GM19025 (cell line): Measurements from ENCODE around the gene KIZ.

ENCODE experiments used
- ATAC-seq: cut with Tn5 transposase; IDR thresholded peaks from one replicate; pipeline ENCODE4 v1.9.1; 2021; ENCODE audit warnings: mild to moderate bottlenecking, low read depth, moderate library complexity; ENCODE audit not compliant: unreplicated experiment

Gene KIZ

GRCh38 chr20:21125849-21126580 lies at the start of gene KIZ:
TSS of gene KIZ (plus strand) at chr20:21126082. CDS start at chr20:21126116, 34 bp downstream.
- ATAC-seq: peak; percentile 98

DNA sequence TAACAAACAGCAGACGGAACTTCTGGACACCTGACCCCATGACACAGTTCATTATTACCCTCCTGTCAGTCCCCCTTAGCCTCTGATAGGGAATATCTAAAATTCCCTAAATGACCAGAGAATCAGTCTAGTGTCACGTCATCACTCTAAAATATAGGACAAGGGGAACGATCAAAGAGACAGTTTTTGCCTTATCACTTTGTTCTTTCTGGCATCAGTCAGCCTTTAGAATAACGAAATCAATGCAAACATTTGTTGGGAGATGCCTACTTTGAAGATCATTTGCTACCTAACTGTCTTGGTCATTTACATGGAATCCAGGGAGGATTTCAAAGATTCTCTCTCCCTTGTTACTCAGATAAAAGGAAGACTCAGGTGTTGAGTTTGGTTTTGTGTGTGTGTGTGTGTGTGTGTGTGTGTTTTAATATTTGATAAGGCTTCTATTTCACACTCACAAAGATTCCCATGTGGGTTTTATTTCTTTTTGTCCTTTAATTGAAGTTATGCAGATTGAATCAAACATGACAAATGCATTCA lies 48.0 kb upstream of the KIZ start:
- no peak for ATAC-seq

DNA sequence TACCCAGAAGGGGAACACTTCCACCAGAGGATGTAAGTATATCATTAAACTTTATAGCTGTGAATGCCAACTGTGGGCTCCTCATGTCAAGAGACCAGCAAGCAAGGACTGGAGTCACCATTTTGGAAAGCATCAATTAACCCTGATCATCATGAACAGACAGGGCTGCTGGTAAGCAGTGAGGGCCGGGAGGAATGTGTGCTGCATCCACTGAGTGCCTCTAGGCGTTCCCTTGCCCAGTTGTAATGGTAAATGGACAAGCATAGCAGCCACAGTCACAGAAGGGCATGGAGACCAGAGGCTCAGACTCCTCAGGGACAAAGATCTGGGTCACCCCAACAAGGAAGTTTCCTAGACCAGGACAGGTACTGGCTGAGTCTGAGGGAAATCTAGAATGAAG lies 43.3 kb upstream of the KIZ start:
- no peak for ATAC-seq

DNA sequence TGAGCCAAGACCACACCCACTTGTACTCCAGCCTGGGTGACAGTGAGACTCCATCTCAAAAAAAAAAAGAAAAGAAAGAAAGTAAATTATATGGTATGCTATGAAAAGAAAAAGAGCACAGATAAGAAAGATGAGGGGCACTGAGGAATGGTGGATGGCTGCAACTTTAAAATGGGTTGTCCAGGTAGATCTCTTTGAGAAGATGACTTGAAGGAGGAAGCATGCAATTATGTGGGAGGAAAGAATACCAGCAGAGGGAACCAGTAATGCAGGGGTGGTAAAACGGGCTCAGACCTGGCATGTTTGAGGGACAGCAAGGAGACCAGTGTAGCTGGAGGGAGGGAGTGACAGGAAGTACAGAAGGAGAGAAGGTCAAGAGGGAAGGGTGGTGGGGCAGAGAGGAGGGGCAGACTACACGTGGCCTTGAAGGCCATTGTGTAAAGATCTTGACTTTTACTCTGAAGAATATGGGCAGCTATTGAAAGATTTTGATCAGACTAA lies 42.0 kb upstream of the KIZ start:
- ATAC-seq: no peak

DNA sequence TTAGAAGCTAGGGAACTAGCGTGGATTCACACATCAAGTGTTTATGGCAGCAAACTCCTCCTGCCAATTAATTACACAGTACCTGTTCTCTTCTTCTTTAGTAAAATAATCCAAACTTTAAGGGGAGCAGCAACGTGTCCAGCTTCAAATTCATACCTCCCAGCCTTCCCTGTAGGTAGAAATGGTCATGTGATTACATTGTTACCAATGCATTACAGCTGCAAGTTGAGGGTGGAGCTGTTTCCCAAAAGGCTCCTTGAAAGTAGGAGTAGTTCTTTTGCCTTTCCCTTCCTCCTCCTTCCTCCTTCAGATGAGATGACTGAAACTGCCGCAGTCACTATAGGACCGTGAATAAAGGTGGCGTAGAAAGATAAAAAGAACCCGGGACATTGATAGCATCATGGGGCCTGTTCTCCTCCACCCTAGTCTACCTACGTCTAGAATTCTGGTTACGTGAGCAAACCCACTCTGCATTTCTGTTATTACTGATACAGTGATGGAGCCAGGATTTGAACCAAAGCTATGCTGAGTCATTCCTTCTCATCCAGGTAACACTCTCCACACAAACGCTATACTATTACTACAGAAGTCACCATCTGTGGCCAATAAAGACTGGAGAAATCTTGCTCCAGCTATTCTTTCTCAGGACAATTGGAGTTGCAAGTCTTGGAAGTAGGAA lies 37.9 kb upstream of the KIZ start:
- ATAC-seq: no peak

DNA sequence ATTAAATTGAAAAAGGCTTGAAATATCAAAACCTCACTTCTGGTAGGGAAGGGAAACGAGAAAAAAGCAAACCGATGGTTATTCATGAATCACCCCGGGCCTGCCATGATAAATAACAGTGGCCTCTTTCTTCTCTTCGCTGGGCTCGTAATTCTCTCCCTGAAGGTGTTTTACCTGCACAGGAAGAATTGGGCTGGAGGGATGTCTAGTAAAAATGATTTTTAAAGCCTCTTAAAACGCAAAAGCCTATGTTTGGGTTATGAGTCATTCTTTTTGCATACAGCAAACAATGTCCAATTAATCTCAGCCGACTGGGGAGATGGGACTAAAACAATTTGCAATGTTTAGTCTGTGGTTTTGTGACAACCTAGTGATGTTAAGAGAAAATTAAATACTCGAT lies 36.5 kb upstream of the KIZ start:
- ATAC-seq: no peak

- no peak for ATAC-seq
These were observed 35.7 kb upstream of the KIZ start for GRCh38 chr20:21090111-21090618.

DNA sequence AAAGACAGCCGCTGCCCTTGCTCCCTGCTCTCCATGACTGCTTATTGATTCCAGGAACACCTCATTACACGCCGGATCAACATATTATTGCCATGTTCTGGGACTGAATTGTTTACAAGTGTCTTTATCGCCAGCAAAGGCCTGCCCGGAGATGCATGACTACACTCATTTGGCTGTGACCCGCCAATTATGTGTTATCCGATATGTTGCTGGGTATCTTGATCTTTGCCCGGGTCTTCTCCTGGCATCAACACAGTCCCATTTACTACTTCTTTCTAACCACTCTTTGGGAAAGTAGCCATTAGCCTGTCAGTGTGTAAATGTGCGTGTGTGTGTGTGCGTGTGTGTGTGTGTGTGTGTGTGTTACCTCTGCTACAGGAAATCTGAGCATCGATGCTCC lies 35.2 kb upstream of the KIZ start:
- ATAC-seq: no peak

GRCh38 chr20:21092806-21093205 lies 33.1 kb upstream of the KIZ start:
- no peak for ATAC-seq

GRCh38 chr20:21096321-21097043 lies 29.4 kb upstream of the KIZ start:
- no peak for ATAC-seq

DNA sequence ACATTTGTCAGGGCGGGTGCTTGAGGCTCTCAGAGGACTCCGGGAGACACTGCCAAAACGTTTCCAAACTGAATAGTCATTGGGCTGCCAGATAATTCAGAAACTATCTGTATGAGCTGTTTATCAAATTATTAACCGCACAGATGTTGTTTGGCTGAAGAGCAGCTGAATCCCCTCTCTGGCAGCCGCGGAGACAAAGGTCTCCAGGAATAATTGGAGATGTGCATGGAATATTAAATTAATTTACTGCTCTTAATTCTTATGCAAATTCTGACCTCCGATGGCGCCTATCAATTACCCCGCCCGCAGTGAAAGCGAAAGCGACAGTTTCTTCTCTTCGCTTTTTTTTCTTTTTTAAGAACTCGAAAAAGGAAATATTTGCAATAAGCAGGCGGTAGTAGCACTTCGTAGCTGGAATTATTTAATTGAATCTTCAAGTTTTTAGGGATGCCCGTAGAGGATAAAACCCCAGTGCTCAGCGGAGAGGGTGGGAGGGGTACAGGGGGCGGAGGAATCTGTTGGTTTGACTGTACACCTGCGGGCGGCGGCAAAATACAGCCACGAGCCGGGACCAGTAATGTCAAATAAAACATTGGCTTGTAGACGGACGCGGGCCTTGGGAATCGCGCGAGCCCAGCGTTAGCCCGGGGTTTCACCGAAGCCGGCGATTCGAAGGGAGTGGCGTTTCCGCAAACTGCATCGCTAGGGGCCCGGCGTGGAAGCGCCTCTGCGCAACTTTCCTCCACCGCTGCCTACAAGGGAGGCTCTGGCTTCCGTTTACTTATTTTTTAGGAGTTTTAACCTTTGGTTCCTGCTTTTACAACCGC lies 25.9 kb upstream of the KIZ start:
- ATAC-seq: no peak

- ATAC-seq: no peak
These were observed 25.1 kb upstream of the KIZ start for GRCh38 chr20:21100578-21101452.

DNA sequence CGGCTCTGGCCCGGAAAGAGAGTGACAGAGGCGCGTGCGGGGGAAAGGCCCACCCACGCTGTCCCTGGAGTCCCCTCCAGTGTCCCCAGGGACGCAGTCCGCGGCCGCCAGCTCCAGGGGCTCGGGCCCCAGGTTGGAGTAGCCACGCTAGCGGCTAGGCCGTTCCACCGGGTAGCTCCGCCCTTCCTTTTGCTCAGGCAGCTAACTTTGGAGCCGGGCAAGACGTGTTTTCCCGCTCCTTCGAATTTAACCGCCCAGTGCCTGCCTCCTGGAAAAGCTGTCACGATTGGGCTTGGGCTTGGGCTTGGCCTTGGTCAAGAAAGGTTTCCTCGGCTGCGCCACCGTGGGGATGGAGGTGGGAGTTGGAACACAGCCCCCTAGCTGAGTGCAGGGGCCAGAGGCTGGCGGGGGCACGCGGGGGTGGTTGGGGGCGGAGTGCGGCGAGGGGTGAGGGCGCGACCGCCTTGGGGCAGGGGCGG lies 24.4 kb upstream of the KIZ start:
- ATAC-seq: no peak

- no peak for ATAC-seq
These were observed 23.8 kb upstream of the KIZ start for GRCh38 chr20:21101932-21102575.

- ATAC-seq: peak; percentile 43
These were observed 23.1 kb upstream of the KIZ start for GRCh38 chr20:21102603-21103311.

DNA sequence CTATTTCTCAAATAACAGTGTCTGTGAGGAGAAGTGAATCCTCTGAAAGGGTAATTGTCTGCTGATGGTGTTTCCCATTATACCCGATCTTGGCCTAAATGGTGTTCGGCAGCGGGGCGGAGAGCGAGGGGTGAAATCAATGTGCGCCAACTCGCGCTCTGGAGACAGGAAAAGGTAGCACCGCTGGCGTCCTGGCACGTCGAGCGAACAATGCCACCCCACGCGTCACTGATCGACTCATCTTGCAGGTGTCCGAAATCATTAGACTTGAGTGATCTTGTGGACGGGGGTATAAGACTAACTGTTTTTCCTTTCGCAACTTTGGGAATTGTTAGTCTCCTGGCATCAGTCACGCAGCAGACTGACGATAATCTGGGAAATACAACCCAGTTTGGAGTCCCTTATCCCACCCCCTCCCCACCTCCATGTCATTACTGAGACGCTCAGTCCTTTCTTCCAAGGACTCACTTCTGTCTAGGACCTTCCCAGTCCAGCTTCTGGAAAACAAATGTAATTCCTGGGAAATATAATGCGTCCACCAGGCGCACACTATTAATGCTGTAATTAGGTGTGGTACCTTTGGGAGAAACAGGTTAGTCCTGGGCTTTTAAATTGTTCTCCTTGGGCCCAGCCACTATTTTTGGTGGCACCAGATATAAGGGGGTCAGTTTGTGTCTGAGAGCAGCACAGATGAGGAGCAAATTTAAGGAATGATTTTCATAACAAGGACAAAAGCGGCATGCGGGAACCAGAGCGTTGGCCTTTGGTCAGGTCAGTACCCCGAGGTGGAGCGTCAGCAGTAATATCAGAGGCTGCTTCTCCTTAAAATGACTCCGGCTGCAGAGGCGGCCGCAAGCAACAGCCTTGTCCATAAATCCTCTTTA lies 22.1 kb upstream of the KIZ start:
- no peak for ATAC-seq

- no peak for ATAC-seq
These were observed 21.5 kb upstream of the KIZ start for GRCh38 chr20:21104466-21104761.
